SK-N-SH treated with all-trans-retinoic acid at 6 μM for 48 hours (cell line): ENCODE measurements around the gene DPH3.

ENCODE experiments used
- ARNTL ChIP-seq: fragments of 450-650 bp; formaldehyde crosslinking; IDR thresholded peaks from 2 replicates; pipeline ENCODE4 v1.5.0; 2020; ENCODE audit warnings: low read depth, mild to moderate bottlenecking, moderate library complexity, borderline replicate concordance
- CSDC2 ChIP-seq: fragments of 250-450 bp; sonication (Bioruptor Pico); IDR thresholded peaks from 2 replicates; pipeline ENCODE4 v1.5.0; 2020; ENCODE audit warnings: mild to moderate bottlenecking, moderate library complexity
- CSRNP3 ChIP-seq: fragments of 250-450 bp; sonication (Bioruptor Pico); IDR thresholded peaks from 2 replicates; pipeline ENCODE4 v1.5.1; 2021; ENCODE audit warnings: mild to moderate bottlenecking, moderate library complexity
- OSR1 ChIP-seq: fragments of 250-450 bp; sonication (Bioruptor Pico); IDR thresholded peaks from 2 replicates; pipeline ENCODE4 v1.8.0; 2022; ENCODE audit warnings: moderate library complexity, mild to moderate bottlenecking, inconsistent platforms
- RARB ChIP-seq: fragments of 250-450 bp; sonication (Bioruptor Pico); IDR thresholded peaks from 2 replicates; pipeline ENCODE4 v1.8.0; 2021; ENCODE audit warnings: mild to moderate bottlenecking, moderate library complexity
- ZC3H10 ChIP-seq: fragments of 250-450 bp; sonication (Bioruptor Pico); IDR thresholded peaks from 2 replicates; pipeline ENCODE4 v1.5.1; 2021; ENCODE audit warnings: mild to moderate bottlenecking, moderate library complexity
- ZFP3 ChIP-seq: fragments of 250-450 bp; sonication (Bioruptor Pico); IDR thresholded peaks from 2 replicates; pipeline ENCODE4 v1.5.0; 2020; ENCODE audit warnings: mild to moderate bottlenecking, moderate library complexity
- ZNF565 ChIP-seq: fragments of 450-650 bp; formaldehyde crosslinking; conservative IDR thresholded peaks from 2 replicates; pipeline ENCODE4 v1.5.0; 2020; ENCODE audit warnings: low read depth, mild to moderate bottlenecking, moderate library complexity
- TF ChIP-seq, protein P1 (sequence below): fragments of 250-450 bp; sonication (Bioruptor Pico); IDR thresholded peaks from 2 replicates; pipeline ENCODE4 v1.8.0; 2020; ENCODE audit warnings: mild to moderate bottlenecking, moderate library complexity, borderline replicate concordance

DNA sequence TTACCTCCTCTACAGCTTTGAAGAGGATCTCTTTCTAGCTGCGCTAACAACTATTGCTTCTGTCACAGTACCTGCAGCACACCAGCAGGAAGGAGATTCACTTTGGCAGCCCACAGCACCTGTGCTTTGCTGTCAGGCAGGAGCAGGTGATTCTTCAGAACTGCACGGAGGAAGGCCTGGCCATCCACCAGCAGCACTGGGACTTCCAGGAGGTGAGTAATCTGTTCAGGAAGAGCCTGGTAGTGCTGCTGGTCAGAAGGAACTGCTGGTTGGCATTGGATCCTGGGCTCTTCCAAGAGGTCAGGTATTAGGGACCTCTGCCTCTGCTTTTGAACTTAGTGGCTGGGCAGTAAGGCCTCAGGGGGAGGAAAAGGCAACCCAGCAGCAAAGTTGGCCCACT is 42.2 kb downstream of the DPH3 start:
- no peak for TF ChIP-seq CSRNP3
- TF ChIP-seq ARNTL, result no peak
- no peak for TF ChIP-seq OSR1 (CRISPR knock-in tag)
- no peak for TF ChIP-seq RARB (CRISPR knock-in tag)
- TF ChIP-seq ZFP3 (CRISPR knock-in tag), result no peak
- no peak for TF ChIP-seq CSDC2 (CRISPR knock-in tag)
- TF ChIP-seq, protein P1, sequence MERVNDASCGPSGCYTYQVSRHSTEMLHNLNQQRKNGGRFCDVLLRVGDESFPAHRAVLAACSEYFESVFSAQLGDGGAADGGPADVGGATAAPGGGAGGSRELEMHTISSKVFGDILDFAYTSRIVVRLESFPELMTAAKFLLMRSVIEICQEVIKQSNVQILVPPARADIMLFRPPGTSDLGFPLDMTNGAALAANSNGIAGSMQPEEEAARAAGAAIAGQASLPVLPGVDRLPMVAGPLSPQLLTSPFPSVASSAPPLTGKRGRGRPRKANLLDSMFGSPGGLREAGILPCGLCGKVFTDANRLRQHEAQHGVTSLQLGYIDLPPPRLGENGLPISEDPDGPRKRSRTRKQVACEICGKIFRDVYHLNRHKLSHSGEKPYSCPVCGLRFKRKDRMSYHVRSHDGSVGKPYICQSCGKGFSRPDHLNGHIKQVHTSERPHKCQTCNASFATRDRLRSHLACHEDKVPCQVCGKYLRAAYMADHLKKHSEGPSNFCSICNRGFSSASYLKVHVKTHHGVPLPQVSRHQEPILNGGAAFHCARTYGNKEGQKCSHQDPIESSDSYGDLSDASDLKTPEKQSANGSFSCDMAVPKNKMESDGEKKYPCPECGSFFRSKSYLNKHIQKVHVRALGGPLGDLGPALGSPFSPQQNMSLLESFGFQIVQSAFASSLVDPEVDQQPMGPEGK, result no peak
- TF ChIP-seq ZC3H10 (CRISPR knock-in tag), result no peak
- TF ChIP-seq ZNF565 (CRISPR knock-in tag), result no peak
